Midbrain (tissue), 1 donor: ENCODE measurements around the gene CTSF.

ENCODE experiments used
- DNase-seq: peaks from one replicate; lab custom pipeline; 2025; lab: John Stamatoyannopoulos, UW

CTSF gene

GRCh38 chr11:66532784-66533183 is 35.6 kb downstream of the CTSF start:
- no peak for DNase-seq

GRCh38 chr11:66531841-66532240 is 36.6 kb downstream of the CTSF start:
- no peak for DNase-seq

DNA sequence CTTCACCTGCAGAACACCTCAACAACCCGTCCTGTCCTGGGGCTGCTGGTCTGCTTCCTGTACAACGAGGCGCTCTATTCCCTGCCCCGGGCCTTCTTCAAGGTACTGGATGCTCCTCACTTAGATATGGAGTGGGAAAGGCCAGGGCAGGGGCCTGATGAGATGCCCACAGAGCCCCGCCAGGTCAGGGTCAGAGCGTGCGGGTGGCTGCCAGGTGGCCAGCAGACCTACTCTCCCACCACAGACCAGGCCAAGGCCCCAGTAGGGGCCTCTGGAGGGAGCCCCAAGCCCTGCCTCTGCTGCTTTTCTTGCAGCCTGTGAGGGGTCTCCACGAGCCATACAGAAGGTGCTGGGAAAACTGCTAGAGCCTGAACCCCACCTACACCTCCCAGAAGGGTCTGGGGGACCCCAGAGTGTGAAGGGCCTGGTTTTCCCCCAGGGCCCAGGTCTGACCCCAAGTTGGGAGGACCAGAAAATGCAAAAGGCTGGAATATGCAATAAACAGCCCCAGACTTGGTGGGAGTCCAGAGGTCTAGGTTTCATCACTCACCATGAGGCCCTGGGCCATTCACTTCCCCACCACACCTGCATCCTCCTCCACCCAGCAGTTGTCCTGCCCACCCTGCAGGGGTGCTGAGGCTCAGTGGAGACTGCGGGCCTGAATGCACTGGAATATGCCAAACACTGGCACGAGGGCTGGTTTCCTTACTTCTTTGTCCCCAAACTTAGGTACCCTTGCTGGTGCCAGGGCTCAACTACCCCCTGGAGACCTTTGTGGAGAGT is 37.3 kb downstream of the CTSF start:
- DNase-seq, result no peak

DNA sequence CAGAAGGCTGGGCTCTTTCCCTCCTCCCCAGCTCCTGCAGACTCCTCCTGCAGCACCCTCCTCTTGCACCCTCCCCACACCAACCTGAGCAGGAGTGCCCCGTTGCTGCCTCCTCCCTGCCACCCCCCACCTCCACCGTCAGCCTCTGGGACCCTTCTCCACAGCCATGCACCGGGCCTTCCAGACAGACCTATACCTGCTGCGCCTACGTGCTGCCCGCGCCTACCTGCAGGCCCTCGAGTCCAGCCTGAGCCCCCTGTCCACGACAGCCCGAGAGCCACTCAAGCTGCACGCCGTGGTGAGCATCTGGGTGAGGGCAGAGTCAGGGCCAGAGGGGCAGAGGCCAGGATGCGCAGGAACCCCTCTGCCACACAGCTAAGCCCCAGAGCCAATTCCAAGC is 38.8 kb downstream of the CTSF start:
- DNase-seq, result no peak

GRCh38 chr11:66529069-66529468 is 39.3 kb downstream of the CTSF start:
- DNase-seq, result no peak

DNA sequence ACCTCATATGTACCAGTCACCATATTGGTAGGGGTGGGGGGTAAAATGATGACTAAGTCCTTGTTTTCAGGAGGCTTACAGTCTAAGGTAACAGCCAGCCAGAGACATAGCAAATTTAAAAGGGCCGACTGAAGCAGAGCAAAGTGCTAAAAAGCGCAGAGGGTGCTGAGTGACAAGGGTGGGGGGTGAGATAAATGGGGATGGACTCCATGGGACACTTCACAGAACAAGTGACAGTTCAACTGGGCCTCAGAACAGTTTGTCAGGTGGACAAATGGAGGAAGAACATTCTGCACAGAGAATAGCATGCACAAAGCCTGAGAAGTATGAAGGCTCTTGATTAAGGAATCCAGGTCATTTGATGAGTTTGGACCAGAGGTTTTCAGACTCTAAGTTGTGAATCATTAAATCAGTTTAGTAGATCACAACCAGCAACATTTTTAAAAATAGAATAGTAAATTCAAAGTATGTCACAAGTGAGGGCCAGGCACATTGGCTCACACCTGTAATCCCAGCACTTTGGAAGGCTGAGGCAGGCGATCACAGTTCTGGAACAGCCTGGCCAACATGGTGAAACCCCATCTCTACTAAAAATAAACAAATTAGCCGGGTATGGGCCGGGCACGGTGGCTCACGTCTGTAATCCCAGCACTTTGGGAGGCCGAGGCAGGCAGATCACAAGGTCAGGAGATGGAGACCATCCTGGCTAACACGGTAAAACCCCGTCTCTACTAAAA is 43.9 kb downstream of the CTSF start:
- DNase-seq, result no peak

DNA sequence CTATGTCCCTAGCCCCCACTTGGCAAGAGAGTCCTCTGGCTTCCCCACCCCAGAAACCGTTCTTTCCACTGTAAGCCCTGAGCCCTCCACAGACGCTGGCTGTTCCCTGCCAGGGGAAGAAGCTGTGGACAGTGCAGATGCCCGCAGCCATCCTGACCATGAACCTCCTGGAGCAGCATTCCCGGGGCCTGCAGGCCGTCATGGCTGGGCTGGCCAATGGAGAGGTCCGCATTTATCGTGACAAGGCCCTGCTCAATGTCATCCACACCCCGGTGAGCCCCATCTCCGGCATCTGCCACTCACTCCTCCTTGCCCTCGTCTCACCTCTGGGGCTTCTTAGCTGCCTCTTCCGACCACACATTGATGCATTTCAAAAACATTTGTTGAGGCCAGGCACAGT is 44.8 kb downstream of the CTSF start:
- no peak for DNase-seq
